Measurements from ENCODE around the gene SORCS2.

Gene SORCS2

GRCh38 chr4:7774301-7775294 lies 582.3 kb downstream of the SORCS2 start:
- no peak for DNase-seq (ENCODE audit: low read depth, low spot score)

- no peak for DNase-seq (ENCODE audit: low read depth, low spot score)
Measured at GRCh38 chr4:7775396-7775795, 583.1 kb downstream of the SORCS2 start.

GRCh38 chr4:7777017-7777710 lies 584.8 kb downstream of the SORCS2 start:
- no peak for DNase-seq (ENCODE audit: low read depth, low spot score)

GRCh38 chr4:7777871-7778509 lies 585.7 kb downstream of the SORCS2 start:
- DNase-seq (ENCODE audit: low read depth, low spot score) = no peak

GRCh38 chr4:7778510-7779431 lies 586.4 kb downstream of the SORCS2 start:
- DNase-seq (ENCODE audit: low read depth, low spot score) = no peak

- DNase-seq (ENCODE audit: low read depth, low spot score) = no peak
Measured at GRCh38 chr4:7779432-7779768, 587.1 kb downstream of the SORCS2 start.

- DNase-seq (ENCODE audit: low read depth, low spot score) = no peak
Measured at GRCh38 chr4:7780751-7781348, 588.5 kb downstream of the SORCS2 start.

GRCh38 chr4:7781366-7781765 lies 589.0 kb downstream of the SORCS2 start:
- DNase-seq (ENCODE audit: low read depth, low spot score) = no peak

- DNase-seq (ENCODE audit: low read depth, low spot score) = no peak
Measured at GRCh38 chr4:7781993-7782392, 589.7 kb downstream of the SORCS2 start.

GRCh38 chr4:7782783-7783182 lies 590.4 kb downstream of the SORCS2 start:
- DNase-seq (ENCODE audit: low read depth, low spot score) = no peak

GRCh38 chr4:7783541-7783940 lies 591.2 kb downstream of the SORCS2 start:
- DNase-seq (ENCODE audit: low read depth, low spot score) = no peak

- DNase-seq (ENCODE audit: low read depth, low spot score) = no peak
Measured at GRCh38 chr4:7784131-7784870, 592.0 kb downstream of the SORCS2 start.

- no peak for DNase-seq (ENCODE audit: low read depth, low spot score)
Measured at GRCh38 chr4:7785017-7785416, 592.7 kb downstream of the SORCS2 start.

GRCh38 chr4:7786040-7786439 lies 593.7 kb downstream of the SORCS2 start:
- no peak for DNase-seq (ENCODE audit: low read depth, low spot score)

GRCh38 chr4:7786517-7786916 lies 594.2 kb downstream of the SORCS2 start:
- no peak for DNase-seq (ENCODE audit: low read depth, low spot score)

GRCh38 chr4:7787067-7787466 lies 594.7 kb downstream of the SORCS2 start:
- no peak for DNase-seq (ENCODE audit: low read depth, low spot score)

- no peak for DNase-seq (ENCODE audit: low read depth, low spot score)
Measured at GRCh38 chr4:7787681-7788141, 595.4 kb downstream of the SORCS2 start.

- DNase-seq (ENCODE audit: low read depth, low spot score) = no peak
Measured at GRCh38 chr4:7788193-7788592, 595.9 kb downstream of the SORCS2 start.

GRCh38 chr4:7788694-7789425 lies 596.5 kb downstream of the SORCS2 start:
- no peak for DNase-seq (ENCODE audit: low read depth, low spot score)

All from iPS DF 19.7 (cell line).